Measurements from ENCODE around the gene MTR. TPM values are rescaled to one million over a fixed set of nuclear protein-coding genes. Genes with fewer than 3 reads are reported as not detected.

Gene MTR
- polyA plus RNA-seq, 3 donors from 2014 or later = 5.0 to 15.3 (median 6.5) TPM

DNA sequence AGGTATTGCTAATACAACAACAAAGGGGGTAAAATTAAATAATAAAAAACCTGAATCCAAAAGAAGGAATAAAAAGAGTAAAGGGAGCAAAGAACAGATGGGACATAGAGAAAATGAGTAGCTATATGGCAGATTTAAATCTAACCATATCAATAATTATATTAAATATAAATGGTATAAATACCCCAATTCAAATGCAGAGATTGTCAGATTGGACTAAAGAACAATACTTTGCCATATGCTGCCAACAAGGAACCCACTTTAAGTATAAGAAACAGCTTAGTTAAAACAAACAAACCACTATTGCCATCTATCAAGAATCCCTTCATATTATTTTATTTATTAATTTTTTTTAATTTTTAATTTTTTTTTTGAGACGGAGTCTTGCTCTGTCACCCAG, 122.4 kb downstream of the MTR start:
- peaks cover 2 to 5% (median 4%) of the 10 kb centered on the region in 3 donors for H3K27me3 Mint-ChIP-seq (ENCODE audit: low read depth in 3 of 3)
- H3K9me3 Mint-ChIP-seq = peaks cover 9 to 32% (median 11%) of the 10 kb centered on the region in 6 donors
- no peak overlapping the region for H3K4me3 Mint-ChIP-seq
- H3K4me1 Mint-ChIP-seq = no peaks in the 10 kb centered on the region
- H3K27ac Mint-ChIP-seq = no peak overlapping the region
- DNase-seq = no peak
- peaks cover 0 to 20% (median 13%) of the 10 kb centered on the region in 3 donors for H3K36me3 Mint-ChIP-seq

DNA sequence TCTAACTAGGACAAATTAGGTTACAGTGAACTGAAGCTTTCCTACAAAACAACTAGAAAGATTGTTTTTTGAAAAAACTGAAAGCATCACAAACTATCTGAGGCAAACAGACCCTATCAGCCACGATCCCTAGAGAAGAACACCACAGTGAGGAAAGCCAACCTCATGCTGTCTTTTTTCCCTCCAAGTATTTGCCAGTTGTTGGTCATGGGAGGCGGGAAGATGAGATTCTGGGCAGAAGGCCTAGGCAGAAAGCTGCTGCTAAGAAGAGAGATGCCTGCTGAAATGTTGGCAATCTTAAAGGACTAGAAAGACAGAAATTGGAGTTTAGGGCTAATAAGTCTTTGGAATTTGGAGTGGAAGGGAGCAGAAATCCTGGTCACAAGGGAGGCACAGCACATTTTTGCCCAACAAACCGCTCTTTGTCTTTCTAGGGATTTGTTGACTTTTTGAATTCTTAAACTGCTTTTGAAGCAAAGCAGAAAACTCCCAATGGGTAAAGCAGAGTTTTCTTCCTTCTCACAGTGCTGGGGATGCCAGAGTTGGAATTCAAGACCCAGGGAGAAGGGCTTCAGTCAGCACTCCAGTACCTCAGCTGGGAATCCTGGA, 125.3 kb downstream of the MTR start:
- Mint-ChIP-seq H3K36me3 (peaks cover 0 to 16% (median 9%) of the 10 kb centered on the region in 3 donors), H3K9me3 (peaks cover 7 to 26% (median 11%) of the 10 kb centered on the region in 6 donors), H3K4me3 (no peak overlapping the region), H3K27me3 (ENCODE audit: low read depth in 3 of 3) (peaks cover 2 to 7% (median 6%) of the 10 kb centered on the region in 3 donors), H3K4me1 (no peaks in the 10 kb centered on the region), H3K27ac (no peak overlapping the region)
- DNase-seq = no peak

DNA sequence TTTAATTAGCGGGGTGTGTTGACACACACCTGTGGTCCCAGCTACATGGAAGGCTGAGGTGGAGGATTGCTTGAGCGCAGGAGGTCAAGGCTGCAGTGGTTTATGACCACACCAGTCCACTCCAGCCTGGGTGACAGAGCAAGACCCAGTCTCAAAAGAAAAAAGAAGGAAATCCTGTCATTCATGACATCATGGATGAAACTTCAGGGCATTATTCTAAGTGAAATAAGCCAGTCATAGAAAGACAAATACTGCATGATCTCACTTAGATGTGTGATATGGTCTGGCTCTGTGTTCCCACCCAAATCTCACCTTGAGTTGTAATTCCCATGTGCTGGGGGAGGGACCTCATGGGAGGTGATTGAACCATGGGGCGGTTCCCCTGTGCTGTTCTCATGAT, 126.5 kb downstream of the MTR start:
- Mint-ChIP-seq H3K4me3 (no peak overlapping the region), H3K36me3 (peaks cover 0 to 16% (median 7%) of the 10 kb centered on the region in 3 donors), H3K27ac (no peak overlapping the region), H3K9me3 (peaks cover 6 to 26% (median 10%) of the 10 kb centered on the region in 6 donors), H3K27me3 (ENCODE audit: low read depth in 3 of 3) (peaks cover 2 to 7% (median 5%) of the 10 kb centered on the region in 3 donors), H3K4me1 (no peaks in the 10 kb centered on the region)
- DNase-seq = no peak

DNA sequence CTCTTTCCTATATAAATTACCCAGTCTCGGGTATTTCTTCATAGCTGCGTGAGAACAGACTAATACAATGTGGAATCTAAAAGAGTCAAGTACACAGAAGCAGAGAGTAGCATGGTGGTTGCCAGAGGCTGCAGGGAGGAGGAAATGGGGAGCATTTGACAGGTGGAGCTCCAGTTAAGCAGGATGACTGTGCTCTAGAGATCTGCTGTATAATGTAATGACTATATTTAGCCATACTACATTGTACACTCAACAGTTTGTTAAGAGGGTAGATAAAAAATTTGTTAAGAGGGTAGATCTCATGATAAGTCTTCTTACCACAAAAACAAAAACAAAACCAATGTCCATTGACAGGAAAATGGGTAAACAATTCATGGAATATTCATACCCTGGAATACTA, 127.1 kb downstream of the MTR start:
- peaks cover 0 to 13% (median 2%) of the 10 kb centered on the region in 3 donors for H3K36me3 Mint-ChIP-seq
- peaks cover 2 to 10% (median 8%) of the 10 kb centered on the region in 3 donors for H3K27me3 Mint-ChIP-seq (ENCODE audit: low read depth in 3 of 3)
- peaks cover 1 to 21% (median 7%) of the 10 kb centered on the region in 6 donors for H3K9me3 Mint-ChIP-seq
- no peak overlapping the region for H3K4me3 Mint-ChIP-seq
- H3K4me1 Mint-ChIP-seq = no peaks in the 10 kb centered on the region
- no peak for DNase-seq
- H3K27ac Mint-ChIP-seq = no peak overlapping the region

DNA sequence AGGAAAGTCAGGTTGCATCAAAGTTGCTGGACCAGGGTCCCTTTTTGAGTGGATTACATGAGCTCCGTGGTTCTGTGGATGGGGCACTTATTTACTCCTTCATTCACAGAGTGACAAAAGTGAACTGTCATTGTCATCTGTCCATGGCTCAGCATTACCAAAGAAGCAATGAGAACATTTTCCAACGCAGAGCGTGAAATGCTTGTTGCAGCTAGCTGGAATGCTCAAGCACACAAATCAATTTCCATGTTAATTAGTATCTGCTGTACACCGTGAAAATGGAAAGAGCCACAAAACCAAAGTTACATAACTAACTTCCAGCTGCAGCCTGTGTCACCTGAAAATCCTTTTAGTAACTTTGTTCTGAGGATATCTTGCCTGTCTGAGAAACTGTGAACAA, 130.3 kb downstream of the MTR start:
- H3K9me3 Mint-ChIP-seq = peaks cover 0 to 4% (median 1%) of the 10 kb centered on the region in 6 donors
- H3K4me1 Mint-ChIP-seq = no peaks in the 10 kb centered on the region
- DNase-seq = no peak
- no peak overlapping the region for H3K4me3 Mint-ChIP-seq
- peaks cover 0 to 4% (median 0%) of the 10 kb centered on the region in 3 donors for H3K36me3 Mint-ChIP-seq
- H3K27me3 Mint-ChIP-seq (ENCODE audit: low read depth in 3 of 3) = peaks cover 4 to 8% (median 8%) of the 10 kb centered on the region in 3 donors
- no peak overlapping the region for H3K27ac Mint-ChIP-seq

DNA sequence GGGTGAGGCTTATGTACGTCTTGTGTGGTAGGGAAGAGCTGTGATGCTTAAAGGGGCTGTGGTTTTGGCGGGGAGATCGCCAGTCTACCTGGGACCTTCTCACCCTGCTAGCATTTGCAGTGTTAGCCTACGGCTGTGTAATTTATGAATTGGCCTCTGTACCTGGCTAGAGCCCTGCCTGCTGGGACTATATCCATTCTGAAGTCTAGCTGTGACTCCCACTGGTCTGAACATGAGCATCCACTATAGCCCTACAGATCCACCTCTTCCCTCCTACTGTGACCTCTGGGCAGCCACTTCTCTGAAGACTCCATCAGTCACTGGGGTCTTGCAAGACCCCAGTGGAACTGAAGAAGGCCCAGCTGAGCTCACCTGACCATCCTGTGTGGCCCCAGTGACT, 135.4 kb downstream of the MTR start:
- Mint-ChIP-seq H3K27me3 (ENCODE audit: low read depth in 3 of 3) (peaks cover 3 to 6% (median 4%) of the 10 kb centered on the region in 3 donors), H3K4me1 (no peaks in the 10 kb centered on the region), H3K9me3 (peaks cover 0 to 4% (median 0%) of the 10 kb centered on the region in 6 donors), H3K4me3 (no peak overlapping the region), H3K36me3 (no peaks in the 10 kb centered on the region), H3K27ac (no peak overlapping the region)
- DNase-seq = no peak

DNA sequence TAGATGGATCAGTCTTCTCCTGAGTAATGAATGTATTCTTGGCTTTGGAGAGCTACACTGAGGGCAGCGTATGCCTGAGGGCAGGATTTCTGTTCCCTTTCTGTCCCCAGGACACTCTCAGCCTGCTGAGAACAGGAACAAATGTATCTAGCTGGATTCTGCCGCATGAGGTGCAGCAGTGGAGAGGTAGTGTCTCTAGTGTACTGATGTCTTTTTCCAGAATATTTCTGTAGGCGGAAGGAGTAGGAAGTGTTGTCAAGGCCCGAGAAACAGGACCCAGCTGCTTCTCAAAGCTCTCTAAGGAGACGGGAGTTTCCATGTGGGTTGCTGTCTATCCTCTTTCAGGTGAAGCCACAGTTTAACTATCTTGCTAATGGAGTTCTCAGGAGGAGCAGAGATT, 143.7 kb downstream of the MTR start:
- no peak for DNase-seq
- H3K9me3 Mint-ChIP-seq = peaks cover 0 to 2% (median 0%) of the 10 kb centered on the region in 6 donors

DNA sequence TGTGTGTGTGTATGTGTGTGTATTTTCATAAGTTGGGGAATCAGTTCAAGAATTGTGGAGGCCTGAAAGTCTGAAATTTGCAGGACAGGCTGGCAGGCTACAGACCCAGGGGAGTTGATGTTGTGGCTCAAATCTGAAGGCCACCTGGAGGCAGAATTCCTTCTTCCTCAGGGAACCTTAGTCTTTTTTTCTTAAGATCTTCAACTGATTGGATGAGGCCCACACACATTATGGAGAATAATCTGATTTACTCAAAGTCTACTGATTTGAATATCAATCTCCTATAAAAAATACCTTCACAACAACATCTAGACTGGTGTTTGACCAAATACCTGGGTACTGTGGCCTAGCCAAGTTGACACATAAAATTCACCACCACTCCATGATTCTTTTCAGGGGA, 147.3 kb downstream of the MTR start:
- Mint-ChIP-seq H3K4me3 (no peak overlapping the region), H3K36me3 (no peaks in the 10 kb centered on the region), H3K9me3 (peaks cover 0 to 2% (median 0%) of the 10 kb centered on the region in 6 donors), H3K27ac (no peak overlapping the region), H3K27me3 (ENCODE audit: low read depth in 3 of 3) (peaks cover 3 to 6% (median 4%) of the 10 kb centered on the region in 3 donors), H3K4me1 (no peaks in the 10 kb centered on the region)
- DNase-seq = no peak

More for the DNA sequence above, 143.7 kb downstream of the MTR start:
- Mint-ChIP-seq H3K27me3 (ENCODE audit: low read depth in 3 of 3) (peaks cover 3 to 10% (median 7%) of the 10 kb centered on the region in 3 donors), H3K36me3 (no peaks in the 10 kb centered on the region), H3K4me1 (no peaks in the 10 kb centered on the region), H3K27ac (no peak overlapping the region), H3K4me3 (no peak overlapping the region)

DNA sequence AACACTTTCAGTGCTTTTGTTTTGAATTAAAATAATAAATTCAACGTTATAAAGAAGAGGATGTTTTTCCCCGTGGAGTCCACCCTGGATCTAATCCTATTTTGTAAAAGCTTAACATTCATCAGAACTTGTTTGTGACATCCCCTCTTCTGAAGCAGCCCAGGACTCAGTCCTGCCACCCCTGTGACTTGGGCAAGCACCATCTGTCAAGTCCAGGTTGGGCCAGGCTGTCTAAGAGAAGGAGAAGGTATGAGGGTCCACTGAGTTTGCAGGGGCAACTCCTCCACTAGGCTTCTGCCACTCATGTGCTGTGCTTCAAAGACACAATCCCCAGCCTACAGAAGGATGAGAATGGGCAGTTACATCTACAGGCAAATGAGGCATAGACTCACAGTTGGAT, 149.5 kb downstream of the MTR start:
- no peaks in the 10 kb centered on the region for H3K36me3 Mint-ChIP-seq
- H3K27me3 Mint-ChIP-seq (ENCODE audit: low read depth in 3 of 3) = peaks cover 0 to 4% (median 2%) of the 10 kb centered on the region in 3 donors
- H3K4me3 Mint-ChIP-seq = no peak overlapping the region
- H3K4me1 Mint-ChIP-seq = no peaks in the 10 kb centered on the region
- no peak overlapping the region for H3K27ac Mint-ChIP-seq
- no peaks in the 10 kb centered on the region for H3K9me3 Mint-ChIP-seq
- no peak for DNase-seq

DNA sequence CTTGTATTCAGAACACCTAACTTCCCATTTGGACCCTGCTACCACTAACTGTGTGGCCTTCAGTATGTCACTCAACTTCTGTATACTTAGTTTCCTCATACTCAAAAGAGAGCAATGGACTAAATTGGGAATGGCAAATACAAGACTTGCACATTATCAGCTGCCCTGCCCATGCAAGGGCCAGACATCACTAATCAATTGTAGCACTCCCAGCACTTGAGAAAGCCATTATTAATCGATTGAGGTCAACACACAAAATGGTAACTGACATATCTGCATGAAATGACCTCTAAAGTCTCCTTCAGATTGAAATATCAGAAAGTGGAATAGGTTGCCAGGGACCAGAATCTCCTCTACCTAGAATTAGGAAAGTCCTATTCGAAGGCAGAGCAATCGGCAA, 149.9 kb downstream of the MTR start:
- Mint-ChIP-seq H3K36me3 (no peaks in the 10 kb centered on the region), H3K9me3 (no peaks in the 10 kb centered on the region), H3K27ac (no peak overlapping the region), H3K4me3 (no peak overlapping the region), H3K27me3 (ENCODE audit: low read depth in 3 of 3) (peaks cover 0 to 4% (median 2%) of the 10 kb centered on the region in 3 donors), H3K4me1 (no peaks in the 10 kb centered on the region)
- no peak for DNase-seq

DNA sequence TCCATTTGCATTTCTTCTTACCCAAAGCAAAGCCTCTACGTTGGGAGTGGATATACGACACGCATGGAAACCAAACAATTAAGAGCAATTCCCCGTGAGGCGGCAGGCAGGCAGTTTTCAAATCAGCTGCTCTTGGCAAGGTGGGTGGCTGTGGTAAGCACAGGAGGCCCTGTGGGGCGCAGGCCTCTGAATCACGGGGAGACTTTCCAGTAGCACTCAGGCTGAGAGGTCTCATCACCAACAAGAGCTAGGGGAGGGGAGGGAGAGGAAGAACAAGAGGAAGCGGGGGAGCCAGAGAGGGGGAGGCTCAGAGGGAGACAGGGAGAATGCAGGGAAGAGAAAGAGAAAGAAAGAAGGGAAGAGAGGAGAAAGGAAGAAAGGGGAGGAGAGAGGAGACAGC, 152.7 kb downstream of the MTR start:
- Mint-ChIP-seq H3K9me3 (no peaks in the 10 kb centered on the region), H3K4me1 (no peaks in the 10 kb centered on the region), H3K27ac (no peak overlapping the region), H3K4me3 (no peak overlapping the region), H3K36me3 (no peaks in the 10 kb centered on the region), H3K27me3 (ENCODE audit: low read depth in 3 of 3) (peaks cover 2 to 7% (median 2%) of the 10 kb centered on the region in 3 donors)
- DNase-seq = no peak

DNA sequence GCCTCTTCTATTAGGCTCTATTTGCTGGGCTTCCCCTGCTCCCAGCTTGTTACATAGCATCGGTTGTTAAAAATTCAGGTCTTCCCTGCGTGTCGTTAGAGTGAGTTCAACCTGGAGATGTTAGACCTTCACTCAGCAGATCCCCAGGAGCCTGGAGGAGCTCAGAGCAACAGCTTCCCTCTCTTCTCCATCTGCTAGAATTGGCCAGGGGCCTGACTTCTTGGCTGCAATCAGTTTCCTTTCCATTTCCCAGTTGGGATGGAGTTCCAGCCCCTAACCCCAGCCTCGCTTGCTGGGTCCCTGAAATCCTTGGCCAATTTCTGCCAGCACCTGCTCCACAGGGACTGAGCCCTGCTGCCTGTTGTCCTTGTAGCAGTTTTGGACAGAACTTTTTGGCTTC, 153.3 kb downstream of the MTR start:
- Mint-ChIP-seq H3K27ac (no peak overlapping the region), H3K36me3 (no peaks in the 10 kb centered on the region), H3K4me1 (no peaks in the 10 kb centered on the region), H3K4me3 (no peak overlapping the region), H3K27me3 (ENCODE audit: low read depth in 3 of 3) (peaks cover 2 to 7% (median 2%) of the 10 kb centered on the region in 3 donors), H3K9me3 (no peaks in the 10 kb centered on the region)
- no peak for DNase-seq

DNA sequence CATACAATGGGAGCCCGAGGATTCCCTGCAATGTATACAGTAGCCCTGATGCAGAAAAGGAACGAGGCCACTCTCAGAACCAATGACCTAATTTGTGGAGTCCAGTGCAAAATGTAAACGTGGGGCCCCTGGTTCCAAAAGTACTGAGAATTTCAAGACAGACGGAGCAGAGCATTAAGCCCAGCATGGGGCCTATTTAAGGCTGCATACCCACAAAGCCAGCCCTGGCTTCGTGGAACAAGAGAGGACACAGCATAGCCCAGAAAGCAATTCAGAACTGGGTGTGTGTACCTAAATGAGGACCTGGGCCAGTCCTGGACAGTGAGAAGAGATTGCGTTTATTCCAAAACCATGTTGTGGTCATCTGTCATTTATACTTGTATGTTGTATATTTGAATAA, 153.9 kb downstream of the MTR start:
- H3K27ac Mint-ChIP-seq = no peak overlapping the region

DNA sequence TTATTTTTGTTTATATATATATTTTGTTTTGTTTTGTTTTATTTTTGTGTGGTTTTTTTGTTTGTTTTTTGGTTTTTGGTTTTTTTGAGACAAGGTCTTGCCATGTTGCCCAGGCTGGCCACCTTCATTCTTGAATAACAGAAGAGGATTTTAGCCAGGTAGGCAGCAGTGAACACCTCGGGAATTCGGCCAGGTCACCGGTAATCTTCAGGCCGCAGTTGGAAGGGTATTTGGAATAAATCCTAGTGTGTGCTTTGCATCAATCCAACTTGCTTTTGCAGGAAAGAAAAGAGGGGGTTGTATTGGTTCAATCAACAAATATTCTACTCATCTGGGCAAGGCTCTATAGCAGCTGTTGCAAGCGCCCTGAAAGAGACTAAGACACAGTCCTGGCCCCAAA, 155.3 kb downstream of the MTR start:
- H3K27me3 Mint-ChIP-seq (ENCODE audit: low read depth in 3 of 3) = peaks cover 0 to 5% (median 2%) of the 10 kb centered on the region in 3 donors
- H3K4me1 Mint-ChIP-seq = no peaks in the 10 kb centered on the region
- no peak for DNase-seq
- H3K4me3 Mint-ChIP-seq = no peak overlapping the region
- H3K9me3 Mint-ChIP-seq = peaks cover 0 to 4% (median 0%) of the 10 kb centered on the region in 6 donors
- no peaks in the 10 kb centered on the region for H3K36me3 Mint-ChIP-seq
- H3K27ac Mint-ChIP-seq = no peak overlapping the region

More for the DNA sequence above, 153.9 kb downstream of the MTR start:
- Mint-ChIP-seq H3K4me1 (no peaks in the 10 kb centered on the region), H3K4me3 (no peak overlapping the region), H3K36me3 (no peaks in the 10 kb centered on the region), H3K27me3 (ENCODE audit: low read depth in 3 of 3) (peaks cover 2 to 5% (median 2%) of the 10 kb centered on the region in 3 donors), H3K9me3 (peaks cover 0 to 2% (median 0%) of the 10 kb centered on the region in 6 donors)
- no peak for DNase-seq

DNA sequence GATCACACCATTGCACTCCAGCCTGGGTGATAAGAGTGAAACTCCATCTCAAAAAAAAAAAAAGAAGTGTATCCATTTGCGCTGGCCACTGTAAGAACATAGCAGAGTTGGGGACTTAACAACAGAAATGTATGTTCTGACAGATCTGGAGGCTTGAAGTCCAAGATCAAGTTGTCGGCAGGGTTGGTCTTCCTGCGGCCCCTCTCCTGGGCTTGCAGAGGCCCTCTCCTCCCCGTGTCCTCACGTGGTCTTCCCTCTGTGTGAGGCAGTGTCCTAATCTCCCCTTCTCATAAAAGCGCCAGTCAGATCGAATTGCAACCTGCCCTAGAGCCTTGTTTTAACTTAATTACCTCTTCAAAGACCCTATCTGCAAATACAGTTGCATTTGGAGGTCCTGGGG, 156.6 kb downstream of the MTR start:
- Mint-ChIP-seq H3K9me3 (peaks cover 0 to 6% (median 0%) of the 10 kb centered on the region in 6 donors), H3K4me3 (no peak overlapping the region), H3K27ac (no peak overlapping the region), H3K36me3 (no peaks in the 10 kb centered on the region), H3K4me1 (no peaks in the 10 kb centered on the region), H3K27me3 (ENCODE audit: low read depth in 3 of 3) (peaks cover 0 to 5% (median 5%) of the 10 kb centered on the region in 3 donors)
- DNase-seq = no peak

All from immature natural killer cell (primary cell).